Measurements from ENCODE around the gene AGAP3.
A peak's percentile ranks its signal among the peaks of the same experiment; 100 is the strongest.

AGAP3 gene

DNA sequence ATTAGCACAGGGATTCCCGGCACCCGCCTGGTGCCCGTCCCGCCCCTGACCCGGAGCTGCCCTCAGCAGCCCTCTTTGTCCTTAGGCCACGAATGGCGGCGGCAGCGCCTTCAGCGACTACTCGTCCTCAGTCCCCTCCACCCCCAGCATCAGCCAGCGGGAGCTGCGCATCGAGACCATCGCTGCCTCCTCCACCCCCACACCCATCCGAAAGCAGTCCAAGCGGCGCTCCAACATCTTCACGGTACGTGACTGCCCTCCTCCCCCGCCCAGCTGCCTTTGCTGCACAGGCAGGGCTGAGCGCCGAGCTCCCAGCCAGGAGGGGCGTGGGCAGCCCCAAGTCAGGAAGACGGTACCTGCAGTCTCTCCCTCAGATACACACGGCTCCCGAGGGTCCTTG is 33.6 kb downstream of the AGAP3 start:
- peaks cover 15% of the 10 kb centered on the region for H3K4me1 ChIP-seq (ENCODE audit: insufficient read depth, insufficient read length)
- no peaks in the 10 kb centered on the region for H3K27me3 ChIP-seq (ENCODE audit: insufficient read depth, insufficient read length)
- no peak for TF ChIP-seq YY1 (IDR thresholded peaks at IDR 0.05; ENCODE audit: insufficient read depth, insufficient read length)
- TF ChIP-seq SUZ12 (IDR thresholded peaks at IDR 0.05; ENCODE audit: extremely low read depth, insufficient read depth, insufficient read length) = no peak
- TF ChIP-seq ZNF274 (IDR thresholded peaks at IDR 0.05; ENCODE audit: low read depth, low read length) = no peak
- H3K4me3 ChIP-seq (ENCODE audit: insufficient read length, low read depth) = no peak overlapping the region
- peaks cover 18% of the 10 kb centered on the region; the same call in 1 of the 2 replicates for H3K9me3 ChIP-seq (ENCODE audit: insufficient read depth, low read length)
- DNase-seq (ENCODE audit: low read depth, low spot score) = no peak
- H3K9ac ChIP-seq (ENCODE audit: insufficient read length, low read depth) = peak overlapping the region; percentile 42
- peaks cover 85% of the 10 kb centered on the region for H3K36me3 ChIP-seq (ENCODE audit: insufficient read depth, insufficient read length, low read length)

DNA sequence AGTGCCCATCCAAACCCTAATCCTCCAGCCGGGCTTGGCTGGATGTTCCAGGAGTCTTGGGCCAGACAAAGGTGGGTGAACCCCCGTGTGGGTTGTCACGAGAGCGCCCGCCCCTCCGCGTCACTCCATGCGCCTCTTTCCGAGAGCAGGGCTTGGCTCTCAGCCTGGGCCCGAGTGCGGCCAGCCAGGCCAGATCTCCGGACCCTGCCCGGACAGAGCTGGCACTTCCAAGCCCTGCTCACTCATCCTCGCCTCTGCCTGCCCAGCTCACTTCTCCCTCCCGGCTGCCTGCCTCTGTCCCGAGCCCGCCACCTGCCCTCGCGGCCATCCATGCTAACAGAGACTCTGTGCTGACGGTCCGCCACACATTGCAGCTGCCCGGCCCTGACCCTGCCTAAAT is 34.6 kb downstream of the AGAP3 start:
- H3K36me3 ChIP-seq (ENCODE audit: insufficient read depth, insufficient read length, low read length) = peaks cover 87% of the 10 kb centered on the region
- H3K4me1 ChIP-seq (ENCODE audit: insufficient read depth, insufficient read length) = peaks cover 15% of the 10 kb centered on the region
- peaks cover 18% of the 10 kb centered on the region; the same call in 1 of the 2 replicates for H3K9me3 ChIP-seq (ENCODE audit: insufficient read depth, low read length)
- no peak overlapping the region for H3K4me3 ChIP-seq (ENCODE audit: insufficient read length, low read depth)
- H3K27me3 ChIP-seq (ENCODE audit: insufficient read depth, insufficient read length) = no peaks in the 10 kb centered on the region
- no peak overlapping the region for H3K9ac ChIP-seq (ENCODE audit: insufficient read length, low read depth)
- TF ChIP-seq ZNF274 (IDR thresholded peaks at IDR 0.05; ENCODE audit: low read depth, low read length) (no peak), YY1 (IDR thresholded peaks at IDR 0.05; ENCODE audit: insufficient read depth, insufficient read length) (no peak), SUZ12 (IDR thresholded peaks at IDR 0.05; ENCODE audit: extremely low read depth, insufficient read depth, insufficient read length) (no peak)
- no peak for DNase-seq (ENCODE audit: low read depth, low spot score)

DNA sequence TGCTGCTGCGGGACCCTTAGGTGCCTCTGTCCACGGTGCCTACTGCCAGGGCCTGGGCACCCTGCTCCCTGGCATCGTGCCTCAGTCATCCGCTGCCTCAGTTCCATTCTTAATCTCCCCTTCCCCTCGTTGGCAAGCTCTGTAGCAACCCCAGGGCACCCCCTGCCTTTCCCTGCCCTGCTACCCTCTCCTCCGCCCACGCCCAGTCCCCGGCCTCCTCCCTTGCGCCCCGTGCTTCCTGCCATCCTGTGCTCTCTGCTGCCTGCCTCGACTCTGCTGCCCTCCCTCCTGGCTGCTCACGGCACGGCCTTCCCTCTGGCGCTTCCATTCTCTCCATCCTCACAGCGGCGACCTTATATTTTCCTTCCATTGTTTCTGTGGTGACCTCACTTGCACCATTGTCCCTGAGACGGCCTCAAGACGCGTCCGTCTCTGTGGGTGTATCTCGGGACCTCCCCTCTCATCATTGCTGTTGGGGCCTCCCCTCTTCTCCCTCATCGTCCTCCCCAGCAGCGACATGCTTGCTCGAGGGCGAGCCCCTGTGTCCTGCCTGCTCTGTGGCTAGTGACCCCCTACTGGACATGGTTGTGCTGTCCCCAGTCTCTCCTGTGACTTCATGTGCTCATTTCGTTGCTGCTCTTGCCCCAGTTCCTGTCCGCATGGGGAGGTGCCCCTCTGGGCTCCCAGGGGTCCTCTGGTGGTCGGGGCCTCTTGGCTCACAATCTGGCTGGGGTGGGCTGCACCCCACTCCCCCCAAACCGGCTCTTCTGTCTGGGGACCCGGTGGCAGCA is 35.3 kb downstream of the AGAP3 start:
- Histone ChIP-seq H3K36me3 (ENCODE audit: insufficient read depth, insufficient read length, low read length) (peaks cover 86% of the 10 kb centered on the region), H3K9me3 (ENCODE audit: insufficient read depth, low read length) (peaks cover 18% of the 10 kb centered on the region; the same call in 1 of the 2 replicates), H3K4me1 (ENCODE audit: insufficient read depth, insufficient read length) (peaks cover 12% of the 10 kb centered on the region), H3K27me3 (ENCODE audit: insufficient read depth, insufficient read length) (no peaks in the 10 kb centered on the region), H3K4me3 (ENCODE audit: insufficient read length, low read depth) (no peak overlapping the region), H3K9ac (ENCODE audit: insufficient read length, low read depth) (no peak overlapping the region)
- DNase-seq (ENCODE audit: low read depth, low spot score) = no peak
- no peak for TF ChIP-seq ZNF274 (IDR thresholded peaks at IDR 0.05; ENCODE audit: low read depth, low read length)
- no peak for TF ChIP-seq YY1 (IDR thresholded peaks at IDR 0.05; ENCODE audit: insufficient read depth, insufficient read length)
- TF ChIP-seq SUZ12 (IDR thresholded peaks at IDR 0.05; ENCODE audit: extremely low read depth, insufficient read depth, insufficient read length) = no peak

DNA sequence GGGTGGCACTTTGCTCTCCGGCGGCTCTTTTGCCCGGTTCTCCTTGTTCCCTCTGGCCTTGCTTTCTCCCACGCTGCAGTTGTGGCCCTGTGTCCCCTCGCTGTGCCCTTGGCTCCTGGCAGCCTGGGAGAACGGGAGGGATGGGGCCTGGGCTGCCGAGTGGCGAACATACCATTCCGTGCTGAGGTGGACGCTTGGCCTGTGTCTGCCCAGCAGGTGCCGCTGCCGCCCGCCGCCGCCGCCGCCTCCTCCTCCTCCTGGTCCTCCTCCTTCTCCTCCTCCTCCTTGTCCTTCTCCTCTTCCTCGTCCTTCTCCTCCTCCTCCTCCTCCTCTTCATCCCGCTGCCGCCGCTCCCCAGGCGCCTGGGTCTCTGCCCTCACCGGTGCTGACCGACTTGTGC is 36.0 kb downstream of the AGAP3 start:
- DNase-seq (ENCODE audit: low read depth, low spot score) = no peak

DNA sequence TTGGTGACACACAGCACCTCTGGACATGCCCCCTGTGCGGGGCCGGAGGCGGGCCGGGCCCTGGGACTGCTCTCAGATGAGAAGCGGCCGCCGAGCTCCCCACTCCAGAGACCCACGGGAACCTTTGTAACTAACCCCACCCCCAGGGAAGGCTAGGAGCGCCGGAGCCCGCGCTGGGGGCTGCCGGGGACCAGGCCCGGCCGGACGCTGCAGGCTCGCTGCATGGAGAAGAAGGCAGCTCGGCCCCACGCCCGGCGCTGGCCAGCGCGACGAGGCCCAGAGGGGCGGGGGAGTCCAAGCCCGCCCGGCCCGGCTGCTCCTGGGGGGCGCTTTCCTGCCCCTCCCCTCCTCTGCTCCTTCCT is 36.5 kb downstream of the AGAP3 start:
- Histone ChIP-seq H3K4me1 (ENCODE audit: insufficient read depth, insufficient read length) (peaks cover 16% of the 10 kb centered on the region), H3K9ac (ENCODE audit: insufficient read length, low read depth) (no peak overlapping the region), H3K27me3 (ENCODE audit: insufficient read depth, insufficient read length) (no peaks in the 10 kb centered on the region), H3K36me3 (ENCODE audit: insufficient read depth, insufficient read length, low read length) (peaks cover 86% of the 10 kb centered on the region), H3K4me3 (ENCODE audit: insufficient read length, low read depth) (no peak overlapping the region), H3K9me3 (ENCODE audit: insufficient read depth, low read length) (peaks cover 18% of the 10 kb centered on the region; the same call in 1 of the 2 replicates)
- no peak for DNase-seq (ENCODE audit: low read depth, low spot score)
- TF ChIP-seq SUZ12 (IDR thresholded peaks at IDR 0.05; ENCODE audit: extremely low read depth, insufficient read depth, insufficient read length) = no peak

More for the DNA sequence above, 36.0 kb downstream of the AGAP3 start:
- TF ChIP-seq ZNF274 (IDR thresholded peaks at IDR 0.05; ENCODE audit: low read depth, low read length) = no peak
- no peak for TF ChIP-seq YY1 (IDR thresholded peaks at IDR 0.05; ENCODE audit: insufficient read depth, insufficient read length)
- no peak overlapping the region for H3K9ac ChIP-seq (ENCODE audit: insufficient read length, low read depth)
- peaks cover 18% of the 10 kb centered on the region; the same call in 1 of the 2 replicates for H3K9me3 ChIP-seq (ENCODE audit: insufficient read depth, low read length)
- no peak overlapping the region for H3K4me3 ChIP-seq (ENCODE audit: insufficient read length, low read depth)
- H3K4me1 ChIP-seq (ENCODE audit: insufficient read depth, insufficient read length) = peaks cover 16% of the 10 kb centered on the region
- peaks cover 86% of the 10 kb centered on the region for H3K36me3 ChIP-seq (ENCODE audit: insufficient read depth, insufficient read length, low read length)
- H3K27me3 ChIP-seq (ENCODE audit: insufficient read depth, insufficient read length) = no peaks in the 10 kb centered on the region

DNA sequence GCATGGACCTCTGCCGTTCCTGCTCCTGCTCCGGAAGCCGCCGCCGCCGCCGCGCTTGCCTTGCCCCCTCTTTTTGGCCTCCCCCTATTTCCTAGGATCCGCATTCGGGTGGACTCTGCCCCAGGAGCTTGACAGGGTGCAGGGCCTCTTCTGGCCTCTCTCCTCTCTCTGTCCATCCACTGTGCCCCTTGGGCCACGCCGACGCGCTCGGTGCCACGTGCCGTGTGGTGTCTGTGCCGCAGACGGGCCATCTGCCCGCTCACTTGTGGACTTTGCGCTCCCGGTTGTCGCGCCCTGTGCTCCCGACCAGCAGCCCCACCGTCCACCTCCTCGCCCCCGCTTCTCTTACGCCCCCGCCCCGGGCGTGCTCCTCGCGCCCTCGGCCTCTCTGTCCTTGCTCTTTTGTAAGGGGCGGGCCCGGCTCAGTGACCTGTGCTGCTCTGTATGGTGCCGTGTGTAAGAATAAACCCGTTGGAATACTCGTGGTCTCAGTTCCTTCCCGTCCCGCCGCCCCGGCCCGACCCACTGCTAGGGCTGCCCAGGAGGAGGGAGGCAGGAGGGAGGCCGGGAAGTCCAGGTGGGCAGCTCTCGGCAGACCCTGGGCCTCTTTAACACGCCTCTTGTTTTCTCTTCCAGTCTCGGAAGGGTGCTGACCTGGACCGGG is 37.0 kb downstream of the AGAP3 start:
- H3K9me3 ChIP-seq (ENCODE audit: insufficient read depth, low read length) = peaks cover 18% of the 10 kb centered on the region; the same call in 1 of the 2 replicates
- peaks cover 86% of the 10 kb centered on the region for H3K36me3 ChIP-seq (ENCODE audit: insufficient read depth, insufficient read length, low read length)
- DNase-seq (ENCODE audit: low read depth, low spot score) = no peak
- no peak overlapping the region for H3K4me3 ChIP-seq (ENCODE audit: insufficient read length, low read depth)
- peaks cover 16% of the 10 kb centered on the region for H3K4me1 ChIP-seq (ENCODE audit: insufficient read depth, insufficient read length)
- H3K9ac ChIP-seq (ENCODE audit: insufficient read length, low read depth) = no peak overlapping the region
- TF ChIP-seq SUZ12 (IDR thresholded peaks at IDR 0.05; ENCODE audit: extremely low read depth, insufficient read depth, insufficient read length) (no peak), YY1 (IDR thresholded peaks at IDR 0.05; ENCODE audit: insufficient read depth, insufficient read length) (no peak), ZNF274 (IDR thresholded peaks at IDR 0.05; ENCODE audit: low read depth, low read length) (no peak)
- H3K27me3 ChIP-seq (ENCODE audit: insufficient read depth, insufficient read length) = no peaks in the 10 kb centered on the region

DNA sequence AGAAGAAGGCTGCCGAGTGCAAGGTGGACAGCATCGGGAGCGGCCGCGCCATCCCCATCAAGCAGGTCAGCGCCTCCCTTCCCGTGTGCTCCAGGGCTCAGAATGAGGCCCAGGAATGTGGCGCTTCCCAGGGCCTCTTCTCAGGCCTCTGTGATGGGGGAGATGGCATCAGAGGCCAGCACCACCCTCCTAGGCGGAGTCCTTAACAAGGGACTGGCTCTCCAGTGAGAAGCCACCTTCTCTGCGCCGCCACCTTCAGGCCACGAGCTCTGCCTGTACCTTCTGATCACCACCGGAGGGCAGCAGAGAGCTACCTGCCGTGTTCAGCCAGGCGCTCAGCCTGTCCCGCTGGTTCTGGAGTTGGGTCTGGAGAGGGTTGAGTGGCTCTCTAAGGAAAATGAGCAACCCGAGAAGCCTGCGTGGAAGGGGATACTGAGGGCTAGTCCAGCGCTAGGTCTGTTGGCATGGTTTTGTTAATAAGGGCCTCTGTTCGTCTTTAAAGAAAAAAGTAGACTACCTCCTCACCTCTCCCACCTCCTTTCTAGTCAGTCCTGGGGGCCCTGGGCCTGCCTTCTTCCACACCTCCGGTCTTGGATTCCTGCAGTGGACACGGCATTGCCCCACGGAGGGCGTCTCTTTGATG is 37.7 kb downstream of the AGAP3 start:
- DNase-seq (ENCODE audit: low read depth, low spot score) = peak; percentile 83
- no peak overlapping the region for H3K9ac ChIP-seq (ENCODE audit: insufficient read length, low read depth)
- H3K27me3 ChIP-seq (ENCODE audit: insufficient read depth, insufficient read length) = no peaks in the 10 kb centered on the region
- peaks cover 18% of the 10 kb centered on the region; the same call in 1 of the 2 replicates for H3K9me3 ChIP-seq (ENCODE audit: insufficient read depth, low read length)
- H3K36me3 ChIP-seq (ENCODE audit: insufficient read depth, insufficient read length, low read length) = peaks cover 86% of the 10 kb centered on the region
- TF ChIP-seq ZNF274 (IDR thresholded peaks at IDR 0.05; ENCODE audit: low read depth, low read length) (no peak), SUZ12 (IDR thresholded peaks at IDR 0.05; ENCODE audit: extremely low read depth, insufficient read depth, insufficient read length) (no peak), YY1 (IDR thresholded peaks at IDR 0.05; ENCODE audit: insufficient read depth, insufficient read length) (no peak)
- no peak overlapping the region for H3K4me3 ChIP-seq (ENCODE audit: insufficient read length, low read depth)
- H3K4me1 ChIP-seq (ENCODE audit: insufficient read depth, insufficient read length) = peaks cover 16% of the 10 kb centered on the region
